GM12892 (cell line): ENCODE data around the gene PHACTR3.

Source experiments
- DNase-seq: peaks from one replicate; pipeline ENCODE4 v3.0.0; 2011; ENCODE audit not compliant: insufficient read length
- FAIRE-seq: peaks from 2 replicates; lab custom pipeline; 2011; peaks lifted over from hg19 to GRCh38; lab: Jason Lieb, UNC
- POLR2A ChIP-seq: IDR thresholded peaks from 2 replicates; pipeline ENCODE4 v1.6.1; 2011; ENCODE audit warnings: low read depth, low read length, control low read depth
- POLR2AphosphoS5 ChIP-seq: IDR thresholded peaks from 2 replicates; pipeline ENCODE4 v1.6.1; 2011; ENCODE audit warnings: low read depth, low read length, control low read depth
- TAF1 ChIP-seq: IDR thresholded peaks from 2 replicates; pipeline ENCODE4 v1.6.1; 2011; ENCODE audit warnings: low read depth, mild to moderate bottlenecking, control low read depth, low read length, borderline replicate concordance

Gene PHACTR3

DNA sequence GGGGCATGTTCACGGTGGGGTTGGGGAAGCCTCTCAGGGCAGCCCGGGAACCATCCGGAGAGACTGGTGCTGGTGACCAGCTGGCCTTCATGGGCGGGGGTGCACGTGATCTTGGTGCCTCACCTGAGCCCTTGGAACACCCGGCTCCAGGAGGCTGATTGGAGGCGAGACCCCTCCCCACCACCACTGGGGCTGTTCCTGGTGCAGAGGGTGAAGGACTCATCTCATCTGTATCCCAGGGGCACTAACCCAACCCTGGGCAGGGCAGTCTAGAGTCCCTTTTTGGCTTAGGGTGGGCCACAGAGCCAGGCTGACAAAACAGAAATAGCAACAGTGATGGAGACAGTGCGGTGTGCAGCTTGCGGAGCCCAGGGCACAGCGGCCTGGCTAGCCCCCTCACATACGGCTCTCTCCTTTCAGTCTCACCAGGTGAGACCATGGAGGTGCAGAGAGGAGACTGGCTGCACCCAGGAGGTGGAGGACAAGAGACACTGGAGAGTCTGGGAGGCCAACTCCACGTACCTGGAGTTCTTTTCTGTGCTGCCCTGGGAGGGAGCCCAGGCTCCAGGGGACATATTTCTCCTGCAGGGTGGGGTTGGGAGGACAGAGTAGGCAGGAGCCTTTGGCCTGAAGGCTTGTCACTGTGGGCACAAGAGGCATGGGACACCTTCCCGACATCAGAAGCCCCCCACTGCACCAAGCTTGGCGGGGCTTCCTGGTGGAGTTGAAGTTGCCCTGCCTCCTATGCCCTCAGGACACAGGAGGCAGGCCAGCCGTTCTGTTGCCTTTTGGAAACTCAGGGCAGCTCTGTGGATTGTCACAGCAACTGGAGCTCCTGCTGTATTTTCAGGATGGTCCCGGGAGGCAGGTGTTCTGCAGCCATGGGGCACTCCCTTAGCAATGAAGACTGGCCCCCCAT, 223.1 kb downstream of the PHACTR3 start:
- DNase-seq = no peak
- TF ChIP-seq TAF1 = no peak
- no peak for TF ChIP-seq POLR2AphosphoS5
- no peak for TF ChIP-seq POLR2A
- no peak for FAIRE-seq

DNA sequence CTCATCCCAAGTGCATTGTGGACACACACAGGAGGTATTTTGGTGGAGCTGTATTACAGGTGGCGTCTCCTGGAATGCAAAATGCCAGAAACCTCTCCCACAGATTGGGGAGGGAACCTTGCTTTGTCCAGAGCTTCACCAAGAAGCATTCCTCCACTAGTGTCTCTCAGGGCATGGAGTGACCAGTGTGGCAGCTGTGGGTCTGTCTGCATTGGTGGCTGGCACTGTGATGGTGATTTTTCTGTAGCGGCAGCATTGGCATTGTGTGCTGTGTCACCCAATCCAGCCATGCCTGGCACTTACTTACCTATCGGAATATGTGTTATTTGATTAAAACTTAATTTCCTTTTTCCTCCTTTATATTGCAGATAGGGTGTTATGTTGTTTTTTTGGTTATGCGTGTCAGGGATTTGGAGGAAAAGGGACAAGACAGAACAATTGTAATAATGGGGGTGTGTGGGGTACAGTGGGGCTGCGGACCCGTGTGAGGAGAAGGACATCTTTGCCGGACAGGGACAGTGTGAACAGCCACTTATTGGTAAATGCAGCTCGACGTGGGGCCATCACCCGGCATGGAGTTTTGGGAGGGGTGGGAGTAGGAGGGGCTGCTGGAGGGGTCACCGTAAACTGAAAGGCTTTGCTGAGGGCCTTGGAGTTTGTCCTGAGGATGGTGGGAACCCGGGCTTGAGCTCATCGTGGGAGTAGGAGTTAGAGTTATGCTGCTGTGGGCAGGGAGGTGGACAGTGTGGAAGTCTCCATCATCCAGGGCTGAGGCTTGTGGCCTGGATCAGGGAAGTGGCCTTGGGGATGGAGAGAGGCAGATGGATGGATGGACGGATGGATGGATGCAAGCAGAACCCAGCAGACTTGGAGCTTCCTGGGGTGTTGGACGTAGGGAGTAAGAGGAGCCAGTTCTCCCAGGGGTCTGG, 224.0 kb downstream of the PHACTR3 start:
- no peak for FAIRE-seq
- TF ChIP-seq POLR2A (no peak), TAF1 (no peak), POLR2AphosphoS5 (no peak)
- no peak for DNase-seq

DNA sequence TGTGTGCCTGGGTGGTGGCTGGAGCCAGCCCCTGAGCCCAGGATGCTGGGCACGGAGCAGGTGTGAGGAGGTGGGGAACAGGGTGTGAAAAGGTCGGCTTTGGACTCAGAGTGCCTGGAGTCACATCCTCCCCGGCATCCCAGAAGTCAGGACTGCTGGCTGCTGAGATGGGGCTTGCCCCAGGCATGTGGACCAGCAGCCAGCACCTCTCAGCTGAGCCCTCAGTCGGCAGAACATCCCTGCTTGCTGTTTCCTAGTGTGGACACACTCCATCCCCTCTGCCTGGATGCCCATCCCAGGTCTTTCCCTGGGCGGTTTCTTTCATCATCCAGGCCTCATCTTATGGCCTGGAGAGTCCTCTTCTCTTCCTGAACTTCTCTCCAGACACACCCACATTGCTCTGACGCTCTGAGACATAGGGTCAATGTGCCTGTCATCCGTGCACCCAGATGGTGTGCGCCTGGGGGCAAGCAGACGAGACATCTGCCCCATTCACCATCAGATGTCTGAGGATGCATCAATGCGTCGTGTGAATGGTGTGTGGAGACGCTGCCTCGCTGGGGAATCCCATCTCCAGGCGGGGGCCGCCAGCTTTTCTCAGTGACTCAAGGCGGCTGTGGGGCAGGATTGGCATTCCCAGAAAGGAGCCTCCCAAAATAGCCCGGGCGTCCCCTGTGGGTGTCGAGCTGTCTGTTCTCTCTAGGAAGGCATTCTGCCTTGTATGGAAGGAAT, 224.9 kb downstream of the PHACTR3 start:
- no peak for FAIRE-seq
- no peak for DNase-seq
- TF ChIP-seq POLR2AphosphoS5 (no peak), TAF1 (no peak), POLR2A (no peak)

DNA sequence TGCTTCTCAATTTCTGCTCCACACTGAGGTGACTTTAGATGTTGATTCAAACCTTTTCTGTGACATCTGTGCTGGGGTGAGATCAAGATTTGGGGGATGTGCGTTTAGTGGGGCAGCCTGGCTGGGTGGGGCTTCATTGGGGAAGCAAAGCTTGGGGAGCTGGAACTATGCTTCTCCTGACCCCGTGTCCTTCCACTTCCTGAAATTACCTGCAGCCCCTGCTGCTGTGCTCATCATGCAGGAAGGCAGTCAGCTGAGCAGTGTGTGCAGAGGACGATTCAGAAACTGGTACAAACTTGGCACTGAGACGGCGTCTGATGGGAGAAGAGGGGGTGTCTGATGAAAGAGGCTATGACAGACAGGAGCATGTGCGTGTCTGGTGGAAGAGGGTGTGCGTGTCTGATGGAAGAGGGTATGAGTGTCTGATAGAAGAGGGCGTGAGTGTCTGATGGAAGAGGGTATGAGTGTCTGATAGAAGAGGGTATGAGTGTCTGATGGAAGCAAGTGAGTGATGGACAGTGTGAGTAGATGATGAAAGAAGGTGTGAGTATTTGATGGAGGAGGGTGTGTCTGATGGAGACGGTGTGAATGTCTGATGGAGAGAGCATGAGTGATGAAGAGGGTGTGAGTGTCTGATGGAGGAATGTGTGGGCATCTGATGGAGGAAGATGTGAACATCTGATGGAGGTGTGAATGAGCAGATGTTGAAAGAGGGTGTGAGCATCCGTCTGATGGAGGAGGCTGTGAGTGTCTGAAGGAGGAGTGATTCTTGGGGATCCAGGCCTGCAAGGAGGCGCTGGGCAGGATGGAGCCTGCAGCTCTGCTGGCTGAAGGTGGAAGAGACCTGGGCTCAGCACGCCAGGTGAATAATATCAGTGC, 225.7 kb downstream of the PHACTR3 start:
- DNase-seq = no peak
- FAIRE-seq = no peak
- TF ChIP-seq TAF1 = no peak
- TF ChIP-seq POLR2AphosphoS5 = no peak
- no peak for TF ChIP-seq POLR2A

DNA sequence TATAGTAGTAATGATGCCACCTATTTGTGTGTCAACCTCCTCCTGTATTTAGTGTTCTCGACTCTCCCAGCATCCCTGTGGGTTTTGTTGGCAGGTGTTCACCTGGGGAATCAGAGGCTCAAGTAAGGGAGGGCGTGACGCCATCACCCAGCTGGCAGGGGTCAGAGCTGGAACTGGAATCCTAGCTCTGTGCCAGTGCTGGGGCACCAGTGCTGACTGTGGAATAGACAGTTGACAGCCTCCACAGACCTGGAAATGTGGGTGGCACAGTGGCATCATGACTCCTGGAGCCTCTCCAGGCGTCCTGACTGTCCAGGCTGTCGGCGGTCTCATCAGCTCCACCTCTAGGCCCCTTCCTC, 226.3 kb downstream of the PHACTR3 start:
- TF ChIP-seq TAF1 = no peak
- no peak for TF ChIP-seq POLR2A
- no peak for TF ChIP-seq POLR2AphosphoS5
- DNase-seq = no peak
- no peak for FAIRE-seq

DNA sequence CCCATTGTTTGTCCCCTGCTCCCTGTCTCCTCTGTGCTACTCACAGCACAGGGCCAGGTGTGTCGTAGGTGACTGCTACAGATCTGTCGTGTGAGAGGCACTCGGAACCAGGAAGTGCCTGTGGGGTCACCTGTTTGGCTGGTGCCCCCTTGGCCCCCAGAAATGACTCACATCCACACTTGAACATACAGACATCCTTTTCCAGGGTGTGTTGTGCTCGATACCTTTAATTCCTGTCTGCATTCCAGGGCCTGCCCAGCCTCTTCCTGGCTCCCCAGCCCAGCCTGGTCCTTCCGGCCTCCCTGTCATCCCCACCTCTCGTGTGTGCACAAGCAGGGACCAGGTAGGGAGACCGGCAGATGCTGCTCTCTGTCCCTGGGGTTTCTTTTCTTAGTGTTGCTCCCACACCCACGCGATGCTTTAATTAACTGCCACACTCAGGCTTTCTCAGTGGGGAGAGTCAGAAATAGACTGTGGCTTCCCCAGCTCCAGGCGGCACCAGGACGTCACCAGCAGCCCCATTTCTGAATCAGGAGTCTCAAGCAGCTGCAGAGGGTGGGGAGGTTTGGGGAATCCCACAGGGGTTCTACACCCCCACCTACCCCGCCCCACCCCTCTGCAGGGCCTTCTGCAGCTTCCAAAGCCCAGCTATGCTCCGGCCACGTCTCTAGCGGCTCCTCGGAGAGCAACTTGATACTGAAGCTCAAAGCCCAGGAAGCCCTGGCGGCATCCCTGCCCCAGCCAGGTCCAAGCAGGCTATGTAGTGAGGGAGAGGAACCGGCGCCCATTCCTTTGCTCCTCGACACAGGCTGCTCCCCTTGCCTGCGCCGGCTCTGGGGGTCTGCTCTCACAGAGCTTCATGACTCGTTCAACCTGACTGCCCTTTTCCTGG, 226.9 kb downstream of the PHACTR3 start:
- DNase-seq (no peak), FAIRE-seq (no peak)
- TF ChIP-seq TAF1 (no peak), POLR2A (no peak), POLR2AphosphoS5 (no peak)

DNA sequence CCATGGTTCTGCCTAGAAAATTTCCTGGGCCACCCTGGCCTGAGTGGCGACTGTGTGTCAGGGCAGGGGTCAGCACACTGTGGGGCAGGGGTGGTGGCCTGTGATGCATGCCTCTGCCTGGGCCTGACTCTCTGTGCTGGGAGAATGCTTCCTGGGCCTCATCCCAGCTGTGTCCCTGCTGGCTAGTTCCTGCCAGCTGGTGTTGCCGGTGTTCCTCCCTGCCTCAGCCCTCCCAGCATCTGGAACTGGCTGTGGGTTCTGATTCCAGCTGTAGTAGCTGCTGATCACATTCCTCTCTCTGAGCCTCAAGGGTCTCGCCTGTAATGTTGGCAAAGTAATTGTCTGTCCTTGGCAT, 227.6 kb downstream of the PHACTR3 start:
- no peak for TF ChIP-seq POLR2A
- no peak for DNase-seq
- FAIRE-seq = no peak

DNA sequence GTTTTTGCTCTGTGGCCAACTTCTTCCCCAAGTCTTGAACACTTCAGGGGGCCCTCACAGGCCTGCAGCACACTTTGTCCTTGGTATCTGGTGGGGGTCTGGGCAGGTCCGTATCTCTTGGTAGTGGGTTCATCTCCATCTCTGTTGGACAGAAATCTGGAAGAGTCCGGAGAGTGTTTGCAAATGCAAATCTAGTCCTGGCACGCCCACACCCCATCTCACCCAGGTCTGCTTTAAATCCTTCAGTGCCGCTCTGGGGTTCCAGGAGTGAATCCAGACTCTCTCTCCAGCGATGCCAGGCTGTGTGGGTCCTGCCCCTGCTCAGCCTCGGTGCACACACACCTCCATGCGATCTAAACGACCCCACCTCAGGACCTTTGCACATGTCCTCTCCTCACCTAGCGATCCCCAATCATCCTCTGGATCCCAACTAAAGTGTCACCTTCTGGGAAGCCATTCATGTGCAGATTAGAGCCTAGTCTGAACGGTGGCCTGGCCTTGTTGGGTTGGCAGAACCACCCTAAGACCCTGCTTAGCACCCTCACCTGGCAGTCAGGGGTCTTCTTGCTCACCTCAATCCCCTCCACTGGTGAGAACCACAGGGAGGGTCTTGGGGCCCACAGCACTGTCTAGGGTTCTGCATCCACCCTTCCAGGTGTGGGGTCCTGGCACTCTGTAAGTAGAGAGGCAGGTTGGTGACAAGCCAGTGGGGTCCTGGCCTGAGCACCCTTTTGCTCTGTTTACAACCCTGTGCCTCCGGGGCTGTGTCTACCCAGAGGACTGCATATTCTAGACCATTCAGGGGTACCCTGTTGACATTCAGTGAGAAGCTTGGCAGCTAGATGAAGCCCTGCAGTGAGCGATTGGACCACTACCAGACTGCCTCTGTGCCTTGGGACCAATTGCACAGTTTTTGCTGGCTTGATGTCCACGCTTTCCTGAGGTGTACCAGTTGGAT, 228.3 kb downstream of the PHACTR3 start:
- FAIRE-seq (no peak), DNase-seq (no peak)
- no peak for TF ChIP-seq POLR2AphosphoS5
- no peak for TF ChIP-seq TAF1
- TF ChIP-seq POLR2A = no peak

DNA sequence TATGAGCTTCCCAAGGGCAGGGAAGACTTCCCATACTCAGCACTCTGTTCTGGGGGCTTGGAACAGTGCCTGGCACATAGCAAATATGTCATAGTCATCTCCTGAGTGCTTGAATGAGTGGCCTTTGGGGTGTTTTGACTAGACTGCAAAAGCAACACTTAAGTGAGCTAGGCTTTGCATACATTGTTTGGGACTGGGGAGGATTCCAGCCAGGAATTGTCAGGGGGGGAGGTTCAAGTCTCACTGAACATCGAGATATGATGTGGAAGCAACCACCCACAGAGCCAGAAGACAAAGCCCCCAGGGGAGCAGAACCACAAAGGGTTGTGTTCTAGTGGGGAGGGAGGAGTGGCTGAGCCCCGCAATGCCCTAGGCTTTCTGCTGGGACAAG, 230.7 kb downstream of the PHACTR3 start:
- no peak for DNase-seq
- no peak for TF ChIP-seq POLR2AphosphoS5
- TF ChIP-seq TAF1 = no peak
- no peak for TF ChIP-seq POLR2A
- no peak for FAIRE-seq
